ENCODE data around the gene CRELD2.

DNA sequence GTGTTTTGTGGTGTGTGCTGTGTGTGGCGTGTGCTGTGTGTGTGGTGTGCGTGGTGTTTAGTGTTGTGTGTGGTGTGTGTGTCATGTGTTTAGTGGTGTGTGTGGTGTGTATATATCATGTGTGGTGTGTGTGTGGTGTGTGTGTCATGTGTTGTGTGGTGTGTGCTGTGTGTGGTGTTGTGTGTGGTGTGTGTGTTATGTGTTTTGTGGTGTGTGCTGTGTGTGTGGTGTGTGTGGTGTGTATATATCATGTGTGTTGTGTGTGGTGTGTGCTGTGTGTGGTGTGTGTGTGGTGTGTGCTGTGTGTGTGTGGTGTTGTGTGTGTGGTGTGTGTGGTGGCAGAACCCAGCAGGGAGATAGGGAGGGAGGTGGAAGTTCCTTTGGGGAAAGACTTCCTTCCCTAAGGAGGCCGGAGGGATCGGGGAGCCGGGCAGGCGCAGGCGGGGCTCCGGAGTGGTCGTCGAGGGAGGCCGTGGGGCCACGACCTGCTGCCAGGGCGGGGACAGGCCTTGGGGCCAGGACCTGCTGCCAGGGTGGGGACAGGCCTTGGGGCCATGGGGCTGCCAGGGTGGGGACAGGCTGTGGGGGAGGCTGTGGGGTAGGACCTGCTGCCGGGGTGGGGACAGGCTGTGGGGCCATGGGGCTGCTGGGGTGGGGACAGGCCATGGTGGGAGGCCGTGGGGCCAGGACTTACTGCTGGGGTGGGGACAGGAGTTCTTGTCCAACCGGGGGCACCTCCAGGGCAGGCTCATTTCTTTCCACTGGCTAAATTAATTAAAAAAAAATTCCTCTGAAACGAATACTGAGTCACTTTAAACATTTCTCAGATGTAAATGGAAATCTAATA, 57.3 kb downstream of the CRELD2 start:
- TF ChIP-seq, protein P1, sequence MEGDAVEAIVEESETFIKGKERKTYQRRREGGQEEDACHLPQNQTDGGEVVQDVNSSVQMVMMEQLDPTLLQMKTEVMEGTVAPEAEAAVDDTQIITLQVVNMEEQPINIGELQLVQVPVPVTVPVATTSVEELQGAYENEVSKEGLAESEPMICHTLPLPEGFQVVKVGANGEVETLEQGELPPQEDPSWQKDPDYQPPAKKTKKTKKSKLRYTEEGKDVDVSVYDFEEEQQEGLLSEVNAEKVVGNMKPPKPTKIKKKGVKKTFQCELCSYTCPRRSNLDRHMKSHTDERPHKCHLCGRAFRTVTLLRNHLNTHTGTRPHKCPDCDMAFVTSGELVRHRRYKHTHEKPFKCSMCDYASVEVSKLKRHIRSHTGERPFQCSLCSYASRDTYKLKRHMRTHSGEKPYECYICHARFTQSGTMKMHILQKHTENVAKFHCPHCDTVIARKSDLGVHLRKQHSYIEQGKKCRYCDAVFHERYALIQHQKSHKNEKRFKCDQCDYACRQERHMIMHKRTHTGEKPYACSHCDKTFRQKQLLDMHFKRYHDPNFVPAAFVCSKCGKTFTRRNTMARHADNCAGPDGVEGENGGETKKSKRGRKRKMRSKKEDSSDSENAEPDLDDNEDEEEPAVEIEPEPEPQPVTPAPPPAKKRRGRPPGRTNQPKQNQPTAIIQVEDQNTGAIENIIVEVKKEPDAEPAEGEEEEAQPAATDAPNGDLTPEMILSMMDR (IDR thresholded peaks at IDR 0.05; ENCODE audit: control extremely low read depth in 1 of 3, insufficient read depth in 1 of 3, low read depth in 1 of 3, low read length in 3 of 3), result no peak
- TF ChIP-seq BACH1 (IDR thresholded peaks at IDR 0.05; ENCODE audit: low read length) (no peak), GABPA (IDR thresholded peaks at IDR 0.05; ENCODE audit: borderline replicate concordance, insufficient read depth, low read length) (no peak), EGR1 (IDR thresholded peaks at IDR 0.05; ENCODE audit: borderline replicate concordance, low read depth, low read length) (no peak)
